Thyroid gland (tissue), 4 donors: ENCODE measurements around the gene AFAP1L1.

Experiments
- POLR2A ChIP-seq, 2 donors: fragments of 450-650 bp; IDR thresholded peaks; one replicate each; pipeline ENCODE4 v1.6.1; 2017; ENCODE audit warnings: antibody characterized with exemption in 2 of 2, mild to moderate bottlenecking in 2 of 2, moderate library complexity in 1 of 2
- TF ChIP-seq, protein P1 (sequence below), 6 experiments: fragments of 200-600 bp in 3 of 6; fragments of 450-650 bp in 3 of 6; sonication (generic) in 3 of 6; IDR thresholded peaks; one replicate each; pipeline ENCODE4 v1.5.1; 2016 to 2019; ENCODE audit warnings: antibody characterized with exemption in 6 of 6, mild to moderate bottlenecking in 2 of 6, inconsistent platforms in 1 of 6, moderate library complexity in 1 of 6

DNA sequence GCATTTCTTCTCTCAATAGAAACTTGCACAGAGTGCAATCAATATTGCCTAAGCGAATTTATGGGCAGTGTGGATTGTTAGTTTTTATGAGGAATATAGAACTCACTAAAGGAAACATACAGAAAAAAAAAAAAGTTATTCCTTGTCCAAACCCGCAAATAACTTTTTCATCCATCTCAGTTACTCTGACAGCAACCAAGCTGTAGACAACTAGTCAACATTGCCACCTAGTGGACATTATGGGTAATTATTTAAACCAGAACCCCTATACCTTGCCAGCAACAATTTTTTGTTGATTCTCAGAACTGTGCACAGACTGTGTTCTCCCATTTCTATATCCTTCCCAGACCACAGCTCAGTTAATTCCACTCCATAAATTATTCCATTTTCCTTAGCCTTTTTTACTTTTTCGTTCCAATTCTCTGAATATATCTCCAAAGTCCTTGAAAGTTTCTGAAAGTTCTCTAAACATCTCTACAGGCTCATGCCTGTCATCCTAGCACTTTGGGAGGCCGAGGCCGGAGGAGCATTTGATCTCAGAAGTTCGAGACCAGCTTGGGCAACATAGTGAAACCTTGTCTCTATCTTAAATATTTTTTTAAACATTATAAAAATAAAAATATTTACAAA, 2.6 kb upstream of the AFAP1L1 start:
- TF ChIP-seq, protein P1, sequence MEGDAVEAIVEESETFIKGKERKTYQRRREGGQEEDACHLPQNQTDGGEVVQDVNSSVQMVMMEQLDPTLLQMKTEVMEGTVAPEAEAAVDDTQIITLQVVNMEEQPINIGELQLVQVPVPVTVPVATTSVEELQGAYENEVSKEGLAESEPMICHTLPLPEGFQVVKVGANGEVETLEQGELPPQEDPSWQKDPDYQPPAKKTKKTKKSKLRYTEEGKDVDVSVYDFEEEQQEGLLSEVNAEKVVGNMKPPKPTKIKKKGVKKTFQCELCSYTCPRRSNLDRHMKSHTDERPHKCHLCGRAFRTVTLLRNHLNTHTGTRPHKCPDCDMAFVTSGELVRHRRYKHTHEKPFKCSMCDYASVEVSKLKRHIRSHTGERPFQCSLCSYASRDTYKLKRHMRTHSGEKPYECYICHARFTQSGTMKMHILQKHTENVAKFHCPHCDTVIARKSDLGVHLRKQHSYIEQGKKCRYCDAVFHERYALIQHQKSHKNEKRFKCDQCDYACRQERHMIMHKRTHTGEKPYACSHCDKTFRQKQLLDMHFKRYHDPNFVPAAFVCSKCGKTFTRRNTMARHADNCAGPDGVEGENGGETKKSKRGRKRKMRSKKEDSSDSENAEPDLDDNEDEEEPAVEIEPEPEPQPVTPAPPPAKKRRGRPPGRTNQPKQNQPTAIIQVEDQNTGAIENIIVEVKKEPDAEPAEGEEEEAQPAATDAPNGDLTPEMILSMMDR (IDR thresholded peaks at IDR 0.05), result peak; percentile 28 to 64 (median 53)
- TF ChIP-seq POLR2A (IDR thresholded peaks at IDR 0.05), result no peak
